ENCODE data around the gene DPF3.

The DPF3 gene

GRCh38 chr14:72704502-72704901 lies 189.4 kb downstream of the DPF3 start:
- no peak for DNase-seq

- DNase-seq: no peak
Measured at GRCh38 chr14:72701605-72702004, 192.3 kb downstream of the DPF3 start.

GRCh38 chr14:72701237-72701565 lies 192.7 kb downstream of the DPF3 start:
- DNase-seq: no peak

- DNase-seq: no peak
Measured at GRCh38 chr14:72700338-72701236, 193.3 kb downstream of the DPF3 start.

GRCh38 chr14:72699852-72700257 lies 194.0 kb downstream of the DPF3 start:
- no peak for DNase-seq

- no peak for DNase-seq
Measured at GRCh38 chr14:72699443-72699842, 194.5 kb downstream of the DPF3 start.

GRCh38 chr14:72692696-72693095 lies 201.2 kb downstream of the DPF3 start:
- DNase-seq: no peak

GRCh38 chr14:72690324-72690723 lies 203.6 kb downstream of the DPF3 start:
- DNase-seq: no peak

GRCh38 chr14:72688990-72689671 lies 204.8 kb downstream of the DPF3 start:
- no peak for DNase-seq

- no peak for DNase-seq
Measured at GRCh38 chr14:72686832-72687231, 207.1 kb downstream of the DPF3 start.

GRCh38 chr14:72686101-72686500 lies 207.8 kb downstream of the DPF3 start:
- DNase-seq: no peak

- DNase-seq: no peak
Measured at GRCh38 chr14:72685456-72685855, 208.4 kb downstream of the DPF3 start.

- no peak for DNase-seq
Measured at GRCh38 chr14:72683787-72684186, 210.1 kb downstream of the DPF3 start.

GRCh38 chr14:72682188-72682587 lies 211.7 kb downstream of the DPF3 start:
- DNase-seq: no peak

GRCh38 chr14:72680853-72681640 lies 212.9 kb downstream of the DPF3 start:
- no peak for DNase-seq

- no peak for DNase-seq
Measured at GRCh38 chr14:72679536-72680151, 214.3 kb downstream of the DPF3 start.

GRCh38 chr14:72679141-72679535 lies 214.8 kb downstream of the DPF3 start:
- no peak for DNase-seq

- DNase-seq: no peak
Measured at GRCh38 chr14:72678356-72678755, 215.5 kb downstream of the DPF3 start.

- DNase-seq: no peak
Measured at GRCh38 chr14:72677664-72678063, 216.2 kb downstream of the DPF3 start.

- DNase-seq: no peak
Measured at GRCh38 chr14:72675126-72675525, 218.8 kb downstream of the DPF3 start.

GRCh38 chr14:72673179-72673578 lies 220.7 kb downstream of the DPF3 start:
- DNase-seq: no peak

- DNase-seq: no peak
Measured at GRCh38 chr14:72666610-72667009, 227.3 kb downstream of the DPF3 start.

- DNase-seq: no peak
Measured at GRCh38 chr14:72665259-72665658, 228.6 kb downstream of the DPF3 start.
